Upper lobe of left lung (tissue), 6 donors: ENCODE results near the gene ATP6V0B. TPM values are rescaled to one million over a fixed set of nuclear protein-coding genes. Genes with fewer than 3 reads are reported as not detected.

Experiments used
- ATAC-seq, 2 donors: fragments of 200-7000 bp; cut with Tn5 transposase; one replicate each; pipeline ENCODE4 v1.9.1; 2022; ENCODE audit warnings: mild to moderate bottlenecking in 2 of 2, moderate library complexity in 2 of 2; ENCODE audit not compliant: low FRiP score in 2 of 2
- DNase-seq, 2 donors: peaks; one replicate each; pipeline ENCODE4 v3.0.0-alpha.2; 2019 to 2020
- H3K27ac ChIP-seq, 4 donors: fragments of 200-600 bp; sonication (generic); one replicate each; pipeline ENCODE4 v1.5.1; 2016 to 2019
- H3K27me3 ChIP-seq, 4 donors: fragments of 200-600 bp; sonication (generic); one replicate each; pipeline ENCODE4 v1.5.1; 2017 to 2019
- H3K36me3 ChIP-seq, 4 donors: fragments of 200-600 bp; sonication (generic); one replicate each; pipeline ENCODE4 v1.5.1; 2016 to 2019
- H3K4me1 ChIP-seq, 4 donors: fragments of 200-600 bp; sonication (generic); one replicate each; pipeline ENCODE4 v1.5.1; 2018 to 2019
- H3K4me3 ChIP-seq, 4 donors: fragments of 200-600 bp; sonication (generic); one replicate each; pipeline ENCODE4 v1.5.1; 2017 to 2019; ENCODE audit warnings: mild to moderate bottlenecking in 2 of 4, moderate library complexity in 1 of 4
- H3K9me3 ChIP-seq, 4 donors: fragments of 200-600 bp; sonication (generic); one replicate each; pipeline ENCODE4 v1.5.1; 2018 to 2019
- EP300 ChIP-seq, 4 donors: sonication (generic); formaldehyde crosslinking; IDR thresholded peaks; one replicate each; pipeline ENCODE4 v1.5.1; 2017; ENCODE audit warnings: antibody characterized with exemption in 4 of 4, control low read depth in 2 of 4
- POLR2A ChIP-seq, 4 donors: fragments of 450-650 bp; IDR thresholded peaks; one replicate each; pipeline ENCODE4 v1.5.1; 2016 to 2017; ENCODE audit warnings: antibody characterized with exemption in 4 of 4, mild to moderate bottlenecking in 2 of 4
- POLR2AphosphoS5 ChIP-seq, 2 donors: sonication (generic); formaldehyde crosslinking; IDR thresholded peaks; one replicate each; pipeline ENCODE4 v1.5.1; 2017; ENCODE audit warnings: antibody characterized with exemption in 2 of 2
- WGBS, 2 donors: methylation state at CpG; one replicate each; pipeline ENCODE4 v1.1.5; 2017 to 2018; 5-methylcytosine and 5-hydroxymethylcytosine counted together
- total RNA-seq, 6 donors: library from RNA; depleted of rRNA in 4 of 6; stranded (reverse); fragments of >200 nt in 4 of 6; gene quantifications; one replicate each; pipeline versions ENCODE4 v1.1.0 to v1.2.1, GENCODE V29; 2016 to 2021
- TF ChIP-seq, protein P1 (sequence below), 6 experiments: fragments of 450-650 bp in 4 of 6; fragments of 200-600 bp in 2 of 6; sonication (generic) in 2 of 6; IDR thresholded peaks; one replicate each; pipeline ENCODE4 v1.5.1; 2016 to 2019; ENCODE audit warnings: antibody characterized with exemption in 6 of 6
- donor health status: DM: no; HTN: no; CAD: no; lungs with moderate emphysema.
- donor health status: DM: no; HTN: yes; CAD: no; lungs with severe emphysema.

The ATP6V0B gene
- total RNA-seq, 6 donors from 2014 or later, result 98.0 to 225 (median 161) TPM

GRCh38 chr1:43982808-43983207 lies 8.0 kb downstream of the ATP6V0B start:
- H3K4me3 ChIP-seq, result no peak overlapping the region
- H3K27me3 ChIP-seq, result no peaks in the 10 kb centered on the region
- 81 to 82% methylated on average over 15 of the region's 15 CpGs for WGBS, 2 donors
- no peaks in the 10 kb centered on the region for H3K9me3 ChIP-seq
- H3K36me3 ChIP-seq, result peaks cover 0 to 17% (median 8%) of the 10 kb centered on the region in 4 donors
- ATAC-seq (no peak), DNase-seq (peak in 1 of 2 donors; percentile 54)
- H3K27ac ChIP-seq, result no peak overlapping the region
- H3K4me1 ChIP-seq, result peaks cover 18 to 35% (median 26%) of the 10 kb centered on the region in 4 donors
- no peak for TF ChIP-seq EP300 (IDR thresholded peaks at IDR 0.05)
- TF ChIP-seq POLR2AphosphoS5 (IDR thresholded peaks at IDR 0.05), result no peak
- TF ChIP-seq, protein P1, sequence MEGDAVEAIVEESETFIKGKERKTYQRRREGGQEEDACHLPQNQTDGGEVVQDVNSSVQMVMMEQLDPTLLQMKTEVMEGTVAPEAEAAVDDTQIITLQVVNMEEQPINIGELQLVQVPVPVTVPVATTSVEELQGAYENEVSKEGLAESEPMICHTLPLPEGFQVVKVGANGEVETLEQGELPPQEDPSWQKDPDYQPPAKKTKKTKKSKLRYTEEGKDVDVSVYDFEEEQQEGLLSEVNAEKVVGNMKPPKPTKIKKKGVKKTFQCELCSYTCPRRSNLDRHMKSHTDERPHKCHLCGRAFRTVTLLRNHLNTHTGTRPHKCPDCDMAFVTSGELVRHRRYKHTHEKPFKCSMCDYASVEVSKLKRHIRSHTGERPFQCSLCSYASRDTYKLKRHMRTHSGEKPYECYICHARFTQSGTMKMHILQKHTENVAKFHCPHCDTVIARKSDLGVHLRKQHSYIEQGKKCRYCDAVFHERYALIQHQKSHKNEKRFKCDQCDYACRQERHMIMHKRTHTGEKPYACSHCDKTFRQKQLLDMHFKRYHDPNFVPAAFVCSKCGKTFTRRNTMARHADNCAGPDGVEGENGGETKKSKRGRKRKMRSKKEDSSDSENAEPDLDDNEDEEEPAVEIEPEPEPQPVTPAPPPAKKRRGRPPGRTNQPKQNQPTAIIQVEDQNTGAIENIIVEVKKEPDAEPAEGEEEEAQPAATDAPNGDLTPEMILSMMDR (IDR thresholded peaks at IDR 0.05), result no peak
- TF ChIP-seq POLR2A (IDR thresholded peaks at IDR 0.05), result no peak

DNA sequence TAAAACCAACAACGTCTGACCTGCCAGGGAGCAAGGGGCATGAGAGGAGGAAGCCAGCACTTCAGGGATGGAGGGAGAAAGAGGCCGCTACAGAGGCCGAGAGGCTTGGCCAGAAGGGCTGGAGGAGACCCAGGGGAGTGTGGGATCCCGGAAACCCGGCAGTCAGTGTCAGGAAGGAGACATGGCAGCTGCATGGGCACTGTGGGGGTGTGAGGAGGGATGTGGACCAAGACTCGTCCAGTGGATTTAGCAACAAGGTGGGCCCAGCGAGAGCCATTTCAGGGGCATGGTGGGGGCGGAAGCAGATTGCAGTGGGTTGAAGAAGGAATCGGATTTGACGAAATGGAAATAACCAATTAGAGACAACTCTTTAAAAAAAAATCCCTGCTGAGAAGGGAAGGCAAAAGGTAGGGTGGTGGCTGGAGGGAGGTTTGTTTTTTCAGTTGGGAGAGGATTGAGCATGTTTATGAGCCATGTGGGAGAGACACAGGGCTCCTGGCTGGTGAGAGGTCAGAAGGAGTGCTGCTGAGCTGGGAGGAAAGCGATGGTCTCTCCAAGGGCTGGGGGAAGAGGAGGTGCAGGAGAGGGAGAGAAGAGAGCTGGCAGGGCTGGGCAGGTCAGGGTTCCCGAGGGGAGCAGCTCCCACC lies 8.6 kb downstream of the ATP6V0B start:
- 85 to 91% methylated on average over 12 of the region's 12 CpGs for WGBS, 2 donors
- Histone ChIP-seq H3K4me3 (no peak overlapping the region), H3K27me3 (no peaks in the 10 kb centered on the region), H3K9me3 (no peaks in the 10 kb centered on the region), H3K4me1 (peaks cover 18 to 29% (median 21%) of the 10 kb centered on the region in 4 donors), H3K27ac (no peak overlapping the region), H3K36me3 (peaks cover 0 to 15% (median 3%) of the 10 kb centered on the region in 4 donors)
- DNase-seq (no peak), ATAC-seq (no peak)
- TF ChIP-seq, protein P1 (IDR thresholded peaks at IDR 0.05), result no peak
- TF ChIP-seq POLR2A (IDR thresholded peaks at IDR 0.05), result no peak
- no peak for TF ChIP-seq EP300 (IDR thresholded peaks at IDR 0.05)
- TF ChIP-seq POLR2AphosphoS5 (IDR thresholded peaks at IDR 0.05), result no peak

GRCh38 chr1:43984855-43985254 lies 10.1 kb downstream of the ATP6V0B start:
- TF ChIP-seq, protein P1 (IDR thresholded peaks at IDR 0.05), result no peak
- no peak for TF ChIP-seq EP300 (IDR thresholded peaks at IDR 0.05)
- TF ChIP-seq POLR2AphosphoS5 (IDR thresholded peaks at IDR 0.05), result no peak
- no peak for TF ChIP-seq POLR2A (IDR thresholded peaks at IDR 0.05)
- no peak for ATAC-seq
- Histone ChIP-seq H3K4me3 (no peak overlapping the region), H3K4me1 (peaks cover 12 to 18% (median 12%) of the 10 kb centered on the region in 4 donors), H3K36me3 (peaks cover 0 to 15% (median 3%) of the 10 kb centered on the region in 4 donors), H3K27me3 (no peaks in the 10 kb centered on the region), H3K27ac (no peak overlapping the region), H3K9me3 (no peaks in the 10 kb centered on the region)
- peak in 1 of 2 donors; percentile 66 for DNase-seq
- whole genome bisulfite sequencing, 2 donors, result 80 to 96% methylated on average over 2 to 16 of the region's 16 CpGs

- Histone ChIP-seq H3K27ac (no peak overlapping the region), H3K9me3 (no peaks in the 10 kb centered on the region), H3K4me3 (no peak overlapping the region), H3K36me3 (peaks cover 0 to 15% (median 3%) of the 10 kb centered on the region in 4 donors), H3K4me1 (peaks cover 6 to 11% (median 7%) of the 10 kb centered on the region in 4 donors), H3K27me3 (no peaks in the 10 kb centered on the region)
- ATAC-seq, result no peak
- WGBS, 2 donors, result 74 to 78% methylated on average over 4 of the region's 4 CpGs
- no peak for DNase-seq
- TF ChIP-seq, protein P1 (IDR thresholded peaks at IDR 0.05), result no peak
- TF ChIP-seq POLR2AphosphoS5 (IDR thresholded peaks at IDR 0.05) (no peak), POLR2A (IDR thresholded peaks at IDR 0.05) (no peak), EP300 (IDR thresholded peaks at IDR 0.05) (no peak)
These were observed 11.3 kb downstream of the ATP6V0B start for GRCh38 chr1:43985984-43986595.
